Cardiac muscle cell (in vitro differentiated cells and primary cell): ENCODE data around the gene ZBTB32. TPM values are rescaled to one million over a fixed set of nuclear protein-coding genes. Genes with fewer than 3 reads are reported as not detected.
"Not testable (repeated sequence)": the region's sequence is repeated elsewhere in the genome, so short reads cannot be mapped to it uniquely, and the experiment has no call there.

Source experiments
- DNase-seq, 2 donors: peaks; one replicate each; pipeline versions ENCODE4 v3.0.0 to v3.0.0-alpha.2; 2010 to 2017; ENCODE audit warnings: low read depth in 1 of 2, low spot score in 1 of 2
- H3K27ac ChIP-seq: fragments of 200-600 bp; sonication (generic); 2 replicates; pipeline ENCODE4 v1.5.1; 2016
- H3K27me3 ChIP-seq: fragments of 200-600 bp; sonication (generic); 2 replicates; pipeline ENCODE4 v1.6.0; 2016; ENCODE audit warnings: control low read depth
- H3K36me3 ChIP-seq: fragments of 200-600 bp; sonication (generic); 2 replicates; pipeline ENCODE4 v1.5.1; 2016; ENCODE audit warnings: control low read depth
- H3K4me1 ChIP-seq: fragments of 200-600 bp; sonication (generic); 2 replicates; pipeline ENCODE4 v1.8.1; 2017; ENCODE audit warnings: low read depth, mild to moderate bottlenecking, mixed run types
- H3K4me3 ChIP-seq: fragments of 200-600 bp; sonication (generic); 2 replicates; pipeline ENCODE4 v1.5.1; 2016; ENCODE audit warnings: mild to moderate bottlenecking
- H3K9me3 ChIP-seq: fragments of 200-600 bp; sonication (generic); 2 replicates; pipeline ENCODE4 v1.5.1; 2017; ENCODE audit warnings: low read depth, mild to moderate bottlenecking, control low read depth
- polyA plus RNA-seq: library from polyadenylated mRNA; unstranded; fragments of >200 nt; fragmentation: Nextera tagmentation; extraction: Ambion mirVana; gene quantifications from 2 replicates; pipeline ENCODE4 v1.2.1, GENCODE V29; 2016
- total RNA-seq: library from RNA; depleted of rRNA; stranded (reverse); fragments of >200 nt; gene quantifications from 2 replicates; pipeline ENCODE4 v1.2.3, GENCODE V29; 2016
- TF ChIP-seq, protein P1 (sequence below): IDR thresholded peaks from 2 replicates; pipeline ENCODE4 v1.5.1; 2012; ENCODE audit warnings: low read depth, mild to moderate bottlenecking, low read length

Gene ZBTB32, protein sequence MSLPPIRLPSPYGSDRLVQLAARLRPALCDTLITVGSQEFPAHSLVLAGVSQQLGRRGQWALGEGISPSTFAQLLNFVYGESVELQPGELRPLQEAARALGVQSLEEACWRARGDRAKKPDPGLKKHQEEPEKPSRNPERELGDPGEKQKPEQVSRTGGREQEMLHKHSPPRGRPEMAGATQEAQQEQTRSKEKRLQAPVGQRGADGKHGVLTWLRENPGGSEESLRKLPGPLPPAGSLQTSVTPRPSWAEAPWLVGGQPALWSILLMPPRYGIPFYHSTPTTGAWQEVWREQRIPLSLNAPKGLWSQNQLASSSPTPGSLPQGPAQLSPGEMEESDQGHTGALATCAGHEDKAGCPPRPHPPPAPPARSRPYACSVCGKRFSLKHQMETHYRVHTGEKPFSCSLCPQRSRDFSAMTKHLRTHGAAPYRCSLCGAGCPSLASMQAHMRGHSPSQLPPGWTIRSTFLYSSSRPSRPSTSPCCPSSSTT
- total RNA-seq (not detected in 2 replicates), polyA plus RNA-seq (0.53 and 0.59 TPM in 2 replicates)

GRCh38 chr19:35704218-35704617, at the start of gene ZBTB32:
Gene ZBTB32 (plus strand): TSS chr19:35704558. CDS start chr19:35714627, 10,069 bp downstream.
- Histone ChIP-seq H3K27ac (no peak within 1 kb of the TSS), H3K4me1 (no peaks in the 10 kb centered on the region), H3K27me3 (no peaks in the 10 kb centered on the region), H3K36me3 (no peaks in the 10 kb centered on the region), H3K4me3 (no peak within 1 kb of the TSS), H3K9me3 (no peaks in the 10 kb centered on the region)
- peak; percentile 69 to 77 for DNase-seq
- TF ChIP-seq, protein P1, sequence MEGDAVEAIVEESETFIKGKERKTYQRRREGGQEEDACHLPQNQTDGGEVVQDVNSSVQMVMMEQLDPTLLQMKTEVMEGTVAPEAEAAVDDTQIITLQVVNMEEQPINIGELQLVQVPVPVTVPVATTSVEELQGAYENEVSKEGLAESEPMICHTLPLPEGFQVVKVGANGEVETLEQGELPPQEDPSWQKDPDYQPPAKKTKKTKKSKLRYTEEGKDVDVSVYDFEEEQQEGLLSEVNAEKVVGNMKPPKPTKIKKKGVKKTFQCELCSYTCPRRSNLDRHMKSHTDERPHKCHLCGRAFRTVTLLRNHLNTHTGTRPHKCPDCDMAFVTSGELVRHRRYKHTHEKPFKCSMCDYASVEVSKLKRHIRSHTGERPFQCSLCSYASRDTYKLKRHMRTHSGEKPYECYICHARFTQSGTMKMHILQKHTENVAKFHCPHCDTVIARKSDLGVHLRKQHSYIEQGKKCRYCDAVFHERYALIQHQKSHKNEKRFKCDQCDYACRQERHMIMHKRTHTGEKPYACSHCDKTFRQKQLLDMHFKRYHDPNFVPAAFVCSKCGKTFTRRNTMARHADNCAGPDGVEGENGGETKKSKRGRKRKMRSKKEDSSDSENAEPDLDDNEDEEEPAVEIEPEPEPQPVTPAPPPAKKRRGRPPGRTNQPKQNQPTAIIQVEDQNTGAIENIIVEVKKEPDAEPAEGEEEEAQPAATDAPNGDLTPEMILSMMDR = no peak

DNA sequence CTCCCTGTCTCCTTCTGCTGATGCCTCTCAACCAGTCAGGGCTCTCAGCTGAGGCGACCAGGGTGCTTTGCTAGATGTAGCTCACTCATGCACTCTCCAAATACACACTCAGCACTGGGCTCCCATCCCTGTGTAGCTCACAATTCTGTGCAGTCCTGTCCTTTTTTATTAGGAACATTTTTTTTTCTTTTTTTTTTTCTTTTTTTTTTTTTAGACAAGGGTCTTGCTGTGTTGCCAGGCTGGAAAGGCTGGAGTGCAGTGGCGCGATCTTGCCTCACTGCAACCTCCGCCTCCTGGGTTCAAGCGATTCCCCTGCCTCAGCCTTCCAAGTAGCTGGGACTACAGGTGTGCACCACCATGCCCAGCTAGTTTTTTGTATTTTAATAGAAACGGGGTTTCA, 49.5 kb upstream of the ZBTB32 start:
- not testable (repeated sequence) for H3K4me3 ChIP-seq, H3K9me3 ChIP-seq, DNase-seq, H3K4me1 ChIP-seq, H3K27ac ChIP-seq, H3K27me3 ChIP-seq
- H3K36me3 ChIP-seq = peaks cover 50% of the 10 kb centered on the region

DNA sequence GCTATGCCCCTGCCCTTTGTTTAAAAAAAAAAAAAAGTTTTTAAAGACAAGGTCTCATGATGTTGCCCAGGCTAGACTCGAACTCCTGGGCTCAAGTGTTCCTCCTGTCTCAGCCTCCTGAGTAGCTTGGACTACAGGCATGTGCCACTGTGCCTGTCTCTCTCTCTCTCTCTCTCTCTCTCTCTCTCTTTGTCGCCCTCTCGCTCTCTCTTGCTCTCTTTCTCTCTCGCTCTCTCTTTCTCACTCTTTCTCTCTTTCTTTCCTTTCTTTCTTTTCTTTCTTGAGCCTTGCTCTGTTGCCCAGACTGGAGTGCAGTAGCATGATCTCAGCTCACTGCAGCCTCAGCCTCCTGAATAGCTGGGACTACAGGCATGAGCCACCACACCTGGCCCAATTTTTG, 48.8 kb upstream of the ZBTB32 start:
- TF ChIP-seq, protein P1 = no peak
- Histone ChIP-seq H3K4me3 (no peak overlapping the region), H3K36me3 (peaks cover 50% of the 10 kb centered on the region), H3K9me3 (no peaks in the 10 kb centered on the region), H3K27ac (no peak overlapping the region), H3K27me3 (no peaks in the 10 kb centered on the region), H3K4me1 (no peaks in the 10 kb centered on the region)
- no peak for DNase-seq

GRCh38 chr19:35656700-35657099, 47.7 kb upstream of the ZBTB32 start:
- Histone ChIP-seq H3K4me1 (no peaks in the 10 kb centered on the region), H3K9me3 (no peaks in the 10 kb centered on the region), H3K4me3 (no peak overlapping the region), H3K27ac (no peak overlapping the region), H3K36me3 (peaks cover 50% of the 10 kb centered on the region), H3K27me3 (no peaks in the 10 kb centered on the region)
- no peak for DNase-seq
- TF ChIP-seq, protein P1 = no peak

GRCh38 chr19:35657904-35658700, 46.3 kb upstream of the ZBTB32 start:
- DNase-seq = no peak
- Histone ChIP-seq H3K4me3 (no peak overlapping the region), H3K27me3 (no peaks in the 10 kb centered on the region), H3K27ac (no peak overlapping the region), H3K36me3 (peaks cover 46% of the 10 kb centered on the region), H3K4me1 (no peaks in the 10 kb centered on the region), H3K9me3 (no peaks in the 10 kb centered on the region)
- TF ChIP-seq, protein P1 = no peak

DNA sequence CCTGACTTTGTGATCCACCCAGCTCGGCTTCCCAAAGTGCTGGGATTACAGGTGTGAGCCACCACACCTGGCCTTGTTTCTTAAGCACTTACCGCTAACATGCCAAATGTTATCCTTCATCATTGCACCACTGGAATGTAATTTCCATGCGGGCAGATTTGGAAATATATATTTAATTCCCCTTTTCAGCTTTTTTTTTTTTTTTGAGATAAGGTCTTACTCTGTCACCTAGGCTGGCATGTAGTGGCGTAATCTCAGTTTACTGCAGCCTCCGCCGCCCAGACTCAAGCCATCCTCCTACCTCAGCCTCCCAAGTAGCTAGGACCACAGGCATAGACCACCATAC, 42.4 kb upstream of the ZBTB32 start:
- Histone ChIP-seq H3K27ac (no peak overlapping the region), H3K27me3 (no peaks in the 10 kb centered on the region), H3K4me3 (no peak overlapping the region), H3K9me3 (no peaks in the 10 kb centered on the region), H3K4me1 (no peaks in the 10 kb centered on the region), H3K36me3 (peaks cover 17% of the 10 kb centered on the region)
- no peak for DNase-seq
- TF ChIP-seq, protein P1 = no peak
